ENCODE data around the gene PODNL1. TPM values are rescaled to one million over a fixed set of nuclear protein-coding genes. Genes with fewer than 3 reads are reported as not detected.
A peak's percentile ranks its signal among the peaks of the same experiment; 100 is the strongest.

PODNL1 gene
- total RNA-seq, 2 donors from 2014 or later = 0.66 TPM; not detected in 1

GRCh38 chr19:13920940-13921747 lies 17.1 kb downstream of the PODNL1 start:
- Histone ChIP-seq H3K36me3 (replicated peaks in 1 of 2; ENCODE audit: insufficient read depth in 1 of 2, low read depth in 2 of 2) (peaks cover 13 to 27% of the 10 kb centered on the region in 2 donors), H3K4me3 (no peak overlapping the region), H3K9me3 (no peaks in the 10 kb centered on the region), H3K27ac (no peak overlapping the region), H3K4me1 (no peaks in the 10 kb centered on the region), H3K27me3 (no peaks in the 10 kb centered on the region)
- DNase-seq (peak in 1 of 4 donors; percentile 43), ATAC-seq (peak; percentile 64)
- 88 to 95% methylated on average over 1 to 2 of the region's 2 CpGs for WGBS, 2 donors
- intact Hi-C loops (cut with DNase I) = no loop called here
- TF ChIP-seq CTCF (IDR thresholded peaks at IDR 0.05) = no peak
- TF ChIP-seq POLR2A (IDR thresholded peaks at IDR 0.05) = no peak

GRCh38 chr19:13920524-13920923 lies 17.7 kb downstream of the PODNL1 start:
- Histone ChIP-seq H3K27ac (no peak overlapping the region), H3K4me3 (no peak overlapping the region), H3K9me3 (no peaks in the 10 kb centered on the region), H3K36me3 (replicated peaks in 1 of 2; ENCODE audit: insufficient read depth in 1 of 2, low read depth in 2 of 2) (peaks cover 13 to 29% of the 10 kb centered on the region in 2 donors), H3K27me3 (no peaks in the 10 kb centered on the region), H3K4me1 (no peaks in the 10 kb centered on the region)
- intact Hi-C loops (cut with DNase I) = no loop called here
- DNase-seq (no peak), ATAC-seq (no peak)
- WGBS, 2 donors = 94 to 100% methylated on average over 1 to 6 of the region's 11 CpGs
- TF ChIP-seq CTCF (IDR thresholded peaks at IDR 0.05) (no peak), POLR2A (IDR thresholded peaks at IDR 0.05) (no peak)

GRCh38 chr19:13918726-13919411 lies 19.3 kb downstream of the PODNL1 start:
- TF ChIP-seq POLR2A (IDR thresholded peaks at IDR 0.05) = no peak
- TF ChIP-seq CTCF (IDR thresholded peaks at IDR 0.05) = no peak
- intact Hi-C loops (cut with DNase I) = no loop called here
- H3K27ac ChIP-seq = no peak overlapping the region
- H3K9me3 ChIP-seq = no peaks in the 10 kb centered on the region
- ATAC-seq (no peak), DNase-seq (no peak)
- no peaks in the 10 kb centered on the region for H3K27me3 ChIP-seq
- WGBS, 2 donors = 91 to 99% methylated on average over 19 to 24 of the region's 34 CpGs
- no peak overlapping the region for H3K4me3 ChIP-seq
- no peaks in the 10 kb centered on the region for H3K4me1 ChIP-seq
- H3K36me3 ChIP-seq (replicated peaks in 1 of 2; ENCODE audit: insufficient read depth in 1 of 2, low read depth in 2 of 2) = peaks cover 13 to 29% of the 10 kb centered on the region in 2 donors

GRCh38 chr19:13917888-13918406 lies 20.3 kb downstream of the PODNL1 start:
- peaks cover 13 to 28% of the 10 kb centered on the region in 2 donors for H3K36me3 ChIP-seq (replicated peaks in 1 of 2; ENCODE audit: insufficient read depth in 1 of 2, low read depth in 2 of 2)
- H3K4me1 ChIP-seq = no peaks in the 10 kb centered on the region
- intact Hi-C loops (cut with DNase I) = no loop called here
- no peaks in the 10 kb centered on the region for H3K27me3 ChIP-seq
- no peak for TF ChIP-seq CTCF (IDR thresholded peaks at IDR 0.05)
- TF ChIP-seq POLR2A (IDR thresholded peaks at IDR 0.05) = no peak
- WGBS, 2 donors = 75 to 88% methylated on average over 14 of the region's 14 CpGs
- H3K9me3 ChIP-seq = no peaks in the 10 kb centered on the region
- no peak overlapping the region for H3K27ac ChIP-seq
- H3K4me3 ChIP-seq = no peak overlapping the region
- ATAC-seq (no peak), DNase-seq (no peak)
